ENCODE results near the gene ADGRA1. TPM values are rescaled to one million over a fixed set of nuclear protein-coding genes. Genes with fewer than 3 reads are reported as not detected.

ADGRA1 gene
- total and polyA plus RNA-seq, 2 experiments from 2014 or later, result 0.23 to 0.52 TPM

GRCh38 chr10:133072196-133072595, 15.5 kb upstream of the ADGRA1 start (continued):
- TF ChIP-seq EZH2phosphoT487 (IDR thresholded peaks at IDR 0.05; ENCODE audit: unreplicated experiment), result no peak
- no peak for TF ChIP-seq STAT1 (IDR thresholded peaks at IDR 0.05; ENCODE audit: unreplicated experiment)
- TF ChIP-seq ZNF114 (CRISPR knock-in tag; IDR thresholded peaks at IDR 0.05), result no peak
- no peak for TF ChIP-seq ZNF331 (CRISPR knock-in tag; IDR thresholded peaks at IDR 0.05; ENCODE audit: low read depth)
- no peak for TF ChIP-seq JUNB (IDR thresholded peaks at IDR 0.05; ENCODE audit: unreplicated experiment)

GRCh38 chr10:133072720-133073390, 14.9 kb upstream of the ADGRA1 start:
- no peak overlapping the region for H2AFZ ChIP-seq
- H3K4me1 ChIP-seq (ENCODE audit: insufficient read depth), result no peaks in the 10 kb centered on the region
- H3K27me3 Mint-ChIP-seq (ENCODE audit: insufficient read depth, low read depth, poor library complexity), result peaks cover 8% of the 10 kb centered on the region
- H3K27ac ChIP-seq (ENCODE audit: low read depth), result no peak overlapping the region
- no peaks in the 10 kb centered on the region for H3F3A ChIP-seq (replicated peaks; ENCODE audit: low read depth)
- ATAC-seq, result no peak
- no peak overlapping the region for H3K4me3 Mint-ChIP-seq
- no peak for DNase-seq (ENCODE audit: low spot score)
- H3K4me2 ChIP-seq, result no peak overlapping the region
- no peaks in the 10 kb centered on the region for H3K9me2 ChIP-seq (ENCODE audit: insufficient read depth)
- H3K4me3 ChIP-seq, result no peak overlapping the region
- H3K36me3 Mint-ChIP-seq (ENCODE audit: low read depth), result no peaks in the 10 kb centered on the region
- H3K4me1 Mint-ChIP-seq, result peaks cover 4% of the 10 kb centered on the region; the same call in 1 of the 3 replicates
- H3K9me3 Mint-ChIP-seq, result no peaks in the 10 kb centered on the region
- H4K20me1 ChIP-seq (replicated peaks; ENCODE audit: insufficient read depth), result no peaks in the 10 kb centered on the region
- H3K36me3 ChIP-seq (ENCODE audit: insufficient read depth), result no peaks in the 10 kb centered on the region
- no peaks in the 10 kb centered on the region for H3K27me3 ChIP-seq (ENCODE audit: insufficient read depth)
- no peaks in the 10 kb centered on the region for H3K79me2 ChIP-seq (replicated peaks; ENCODE audit: insufficient read depth)
- H3K27ac Mint-ChIP-seq, result no peak overlapping the region
- TF ChIP-seq EZH2 (IDR thresholded peaks at IDR 0.05; ENCODE audit: low read depth, unreplicated experiment), result no peak
- TF ChIP-seq ZNF114 (CRISPR knock-in tag; IDR thresholded peaks at IDR 0.05), result no peak
- no peak for TF ChIP-seq ZNF331 (CRISPR knock-in tag; IDR thresholded peaks at IDR 0.05; ENCODE audit: low read depth)
- no peak for TF ChIP-seq CTCF (conservative IDR thresholded peaks at IDR 0.05; ENCODE audit: low read depth in 2 of 2)
- no peak for TF ChIP-seq STAT1 (IDR thresholded peaks at IDR 0.05; ENCODE audit: unreplicated experiment)
- no peak for TF ChIP-seq NANOG (IDR thresholded peaks at IDR 0.05; ENCODE audit: borderline replicate concordance)
- TF ChIP-seq ETS1 (IDR thresholded peaks at IDR 0.05), result no peak
- TF ChIP-seq ZNF462 (CRISPR knock-in tag; IDR thresholded peaks at IDR 0.05), result no peak
- no peak for TF ChIP-seq POLR2AphosphoS5 (IDR thresholded peaks at IDR 0.05; ENCODE audit: low read depth)
- no peak for TF ChIP-seq EZH2phosphoT487 (IDR thresholded peaks at IDR 0.05; ENCODE audit: unreplicated experiment)
- no peak for TF ChIP-seq CREB1 (CRISPR knock-in tag; IDR thresholded peaks at IDR 0.05; ENCODE audit: low read depth)
